ENCODE data around the gene KLF8. TPM values are rescaled to one million over a fixed set of nuclear protein-coding genes. Genes with fewer than 3 reads are reported as not detected.

The KLF8 gene
- total and polyA plus RNA-seq, 2 experiments from 2014 or later = 2.7 to 11.5 TPM

DNA sequence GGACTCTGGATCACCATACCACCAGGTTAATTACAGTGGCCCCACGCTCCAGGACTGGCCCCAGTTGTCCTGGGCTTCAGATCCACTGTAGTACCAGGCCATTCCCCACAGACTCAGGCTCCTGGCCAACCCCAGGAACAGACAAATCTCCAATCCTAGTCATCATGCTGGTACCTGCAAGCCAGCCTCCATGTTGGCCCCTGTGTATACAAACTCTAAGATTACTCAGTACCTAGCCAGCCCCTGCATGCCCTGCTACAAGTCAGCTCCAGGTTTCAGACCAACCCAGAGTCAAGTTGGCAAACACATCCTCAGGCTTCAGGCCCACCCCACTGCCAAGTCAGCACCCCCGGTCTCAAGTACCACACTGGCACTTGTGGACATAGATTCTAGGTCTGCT is 85.9 kb downstream of the KLF8 start:
- H3K27me3 Mint-ChIP-seq (ENCODE audit: insufficient read depth, low read depth, poor library complexity) = peaks cover 1% of the 10 kb centered on the region
- no peak overlapping the region for H3K4me3 Mint-ChIP-seq
- H3K9me2 ChIP-seq (ENCODE audit: insufficient read depth) = no peaks in the 10 kb centered on the region
- H3F3A ChIP-seq (replicated peaks; ENCODE audit: low read depth) = no peaks in the 10 kb centered on the region
- ATAC-seq = no peak
- no peaks in the 10 kb centered on the region for H3K27me3 ChIP-seq (ENCODE audit: insufficient read depth)
- H3K4me3 ChIP-seq = no peak overlapping the region
- TF ChIP-seq, protein P1, sequence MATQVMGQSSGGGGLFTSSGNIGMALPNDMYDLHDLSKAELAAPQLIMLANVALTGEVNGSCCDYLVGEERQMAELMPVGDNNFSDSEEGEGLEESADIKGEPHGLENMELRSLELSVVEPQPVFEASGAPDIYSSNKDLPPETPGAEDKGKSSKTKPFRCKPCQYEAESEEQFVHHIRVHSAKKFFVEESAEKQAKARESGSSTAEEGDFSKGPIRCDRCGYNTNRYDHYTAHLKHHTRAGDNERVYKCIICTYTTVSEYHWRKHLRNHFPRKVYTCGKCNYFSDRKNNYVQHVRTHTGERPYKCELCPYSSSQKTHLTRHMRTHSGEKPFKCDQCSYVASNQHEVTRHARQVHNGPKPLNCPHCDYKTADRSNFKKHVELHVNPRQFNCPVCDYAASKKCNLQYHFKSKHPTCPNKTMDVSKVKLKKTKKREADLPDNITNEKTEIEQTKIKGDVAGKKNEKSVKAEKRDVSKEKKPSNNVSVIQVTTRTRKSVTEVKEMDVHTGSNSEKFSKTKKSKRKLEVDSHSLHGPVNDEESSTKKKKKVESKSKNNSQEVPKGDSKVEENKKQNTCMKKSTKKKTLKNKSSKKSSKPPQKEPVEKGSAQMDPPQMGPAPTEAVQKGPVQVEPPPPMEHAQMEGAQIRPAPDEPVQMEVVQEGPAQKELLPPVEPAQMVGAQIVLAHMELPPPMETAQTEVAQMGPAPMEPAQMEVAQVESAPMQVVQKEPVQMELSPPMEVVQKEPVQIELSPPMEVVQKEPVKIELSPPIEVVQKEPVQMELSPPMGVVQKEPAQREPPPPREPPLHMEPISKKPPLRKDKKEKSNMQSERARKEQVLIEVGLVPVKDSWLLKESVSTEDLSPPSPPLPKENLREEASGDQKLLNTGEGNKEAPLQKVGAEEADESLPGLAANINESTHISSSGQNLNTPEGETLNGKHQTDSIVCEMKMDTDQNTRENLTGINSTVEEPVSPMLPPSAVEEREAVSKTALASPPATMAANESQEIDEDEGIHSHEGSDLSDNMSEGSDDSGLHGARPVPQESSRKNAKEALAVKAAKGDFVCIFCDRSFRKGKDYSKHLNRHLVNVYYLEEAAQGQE (IDR thresholded peaks at IDR 0.05; ENCODE audit: unreplicated experiment) = no peak
- TF ChIP-seq EZH2 (IDR thresholded peaks at IDR 0.05; ENCODE audit: low read depth, unreplicated experiment) (no peak), NANOG (IDR thresholded peaks at IDR 0.05; ENCODE audit: borderline replicate concordance) (no peak)
- TF ChIP-seq, protein P2, sequence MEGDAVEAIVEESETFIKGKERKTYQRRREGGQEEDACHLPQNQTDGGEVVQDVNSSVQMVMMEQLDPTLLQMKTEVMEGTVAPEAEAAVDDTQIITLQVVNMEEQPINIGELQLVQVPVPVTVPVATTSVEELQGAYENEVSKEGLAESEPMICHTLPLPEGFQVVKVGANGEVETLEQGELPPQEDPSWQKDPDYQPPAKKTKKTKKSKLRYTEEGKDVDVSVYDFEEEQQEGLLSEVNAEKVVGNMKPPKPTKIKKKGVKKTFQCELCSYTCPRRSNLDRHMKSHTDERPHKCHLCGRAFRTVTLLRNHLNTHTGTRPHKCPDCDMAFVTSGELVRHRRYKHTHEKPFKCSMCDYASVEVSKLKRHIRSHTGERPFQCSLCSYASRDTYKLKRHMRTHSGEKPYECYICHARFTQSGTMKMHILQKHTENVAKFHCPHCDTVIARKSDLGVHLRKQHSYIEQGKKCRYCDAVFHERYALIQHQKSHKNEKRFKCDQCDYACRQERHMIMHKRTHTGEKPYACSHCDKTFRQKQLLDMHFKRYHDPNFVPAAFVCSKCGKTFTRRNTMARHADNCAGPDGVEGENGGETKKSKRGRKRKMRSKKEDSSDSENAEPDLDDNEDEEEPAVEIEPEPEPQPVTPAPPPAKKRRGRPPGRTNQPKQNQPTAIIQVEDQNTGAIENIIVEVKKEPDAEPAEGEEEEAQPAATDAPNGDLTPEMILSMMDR (conservative IDR thresholded peaks at IDR 0.05; ENCODE audit: low read depth in 2 of 2) = no peak
- H2AFZ ChIP-seq = no peak overlapping the region
- H3K4me1 Mint-ChIP-seq = no peaks in the 10 kb centered on the region
- no peaks in the 10 kb centered on the region for H3K4me1 ChIP-seq (ENCODE audit: insufficient read depth)
- no peaks in the 10 kb centered on the region for H3K36me3 ChIP-seq (ENCODE audit: insufficient read depth)
- no peak for DNase-seq (ENCODE audit: low spot score)
- no peaks in the 10 kb centered on the region for H4K20me1 ChIP-seq (replicated peaks; ENCODE audit: insufficient read depth)
- no peak overlapping the region for H3K27ac Mint-ChIP-seq
- peaks cover 4% of the 10 kb centered on the region; the same call in 1 of the 3 replicates for H3K36me3 Mint-ChIP-seq (ENCODE audit: low read depth)
- no peak overlapping the region for H3K4me2 ChIP-seq
- no peaks in the 10 kb centered on the region for H3K79me2 ChIP-seq (replicated peaks; ENCODE audit: insufficient read depth)
- no peak overlapping the region for H3K27ac ChIP-seq (ENCODE audit: low read depth)
- peaks cover 37% of the 10 kb centered on the region for H3K9me3 Mint-ChIP-seq

DNA sequence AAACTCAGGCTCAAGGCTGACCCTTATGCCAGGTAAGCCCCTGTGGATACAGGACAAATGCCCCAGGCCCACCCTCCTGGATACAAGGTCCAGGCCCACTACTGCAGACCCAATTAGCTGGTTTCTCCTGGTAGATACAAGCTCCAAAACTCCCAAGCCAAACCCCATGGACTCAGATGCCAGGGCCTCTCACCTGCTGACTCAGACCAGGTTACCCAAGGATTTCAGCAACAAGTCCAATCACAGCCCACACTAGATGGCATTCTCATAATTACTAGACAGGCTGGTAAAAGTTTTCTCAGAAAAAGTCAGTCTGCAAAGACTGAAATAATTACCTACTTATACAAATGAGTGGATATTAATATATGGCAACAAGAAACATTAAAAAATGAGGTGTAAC is 87.0 kb downstream of the KLF8 start:
- DNase-seq (ENCODE audit: low spot score) (no peak), ATAC-seq (no peak)
- H3K27me3 ChIP-seq (ENCODE audit: insufficient read depth) = no peaks in the 10 kb centered on the region
- H3K36me3 ChIP-seq (ENCODE audit: insufficient read depth) = no peaks in the 10 kb centered on the region
- no peaks in the 10 kb centered on the region for H3K4me1 ChIP-seq (ENCODE audit: insufficient read depth)
- H3K9me3 Mint-ChIP-seq = peaks cover 40% of the 10 kb centered on the region
- no peaks in the 10 kb centered on the region for H3K9me2 ChIP-seq (ENCODE audit: insufficient read depth)
- H3K27me3 Mint-ChIP-seq (ENCODE audit: insufficient read depth, low read depth, poor library complexity) = peaks cover 1% of the 10 kb centered on the region
- no peaks in the 10 kb centered on the region for H4K20me1 ChIP-seq (replicated peaks; ENCODE audit: insufficient read depth)
- no peak overlapping the region for H3K4me2 ChIP-seq
- no peak overlapping the region for H3K27ac Mint-ChIP-seq
- H2AFZ ChIP-seq = no peak overlapping the region
- no peaks in the 10 kb centered on the region for H3K4me1 Mint-ChIP-seq
- no peaks in the 10 kb centered on the region for H3K79me2 ChIP-seq (replicated peaks; ENCODE audit: insufficient read depth)
- no peak overlapping the region for H3K27ac ChIP-seq (ENCODE audit: low read depth)
- H3F3A ChIP-seq (replicated peaks; ENCODE audit: low read depth) = no peaks in the 10 kb centered on the region
- no peak overlapping the region for H3K4me3 Mint-ChIP-seq
- H3K36me3 Mint-ChIP-seq (ENCODE audit: low read depth) = peaks cover 4% of the 10 kb centered on the region; the same call in 1 of the 3 replicates
- TF ChIP-seq CREB1 (CRISPR knock-in tag; IDR thresholded peaks at IDR 0.05; ENCODE audit: low read depth) (no peak), STAT1 (IDR thresholded peaks at IDR 0.05; ENCODE audit: unreplicated experiment) (no peak)
- TF ChIP-seq, protein P2 (conservative IDR thresholded peaks at IDR 0.05; ENCODE audit: low read depth in 2 of 2) = no peak
- TF ChIP-seq, protein P3, sequence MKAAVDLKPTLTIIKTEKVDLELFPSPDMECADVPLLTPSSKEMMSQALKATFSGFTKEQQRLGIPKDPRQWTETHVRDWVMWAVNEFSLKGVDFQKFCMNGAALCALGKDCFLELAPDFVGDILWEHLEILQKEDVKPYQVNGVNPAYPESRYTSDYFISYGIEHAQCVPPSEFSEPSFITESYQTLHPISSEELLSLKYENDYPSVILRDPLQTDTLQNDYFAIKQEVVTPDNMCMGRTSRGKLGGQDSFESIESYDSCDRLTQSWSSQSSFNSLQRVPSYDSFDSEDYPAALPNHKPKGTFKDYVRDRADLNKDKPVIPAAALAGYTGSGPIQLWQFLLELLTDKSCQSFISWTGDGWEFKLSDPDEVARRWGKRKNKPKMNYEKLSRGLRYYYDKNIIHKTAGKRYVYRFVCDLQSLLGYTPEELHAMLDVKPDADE (IDR thresholded peaks at IDR 0.05) = no peak
- H3K4me3 ChIP-seq = no peak overlapping the region

Data from GM23338 (cell line).